HCT116 (cell line): ENCODE data around the gene TIE1. TPM values are rescaled to one million over a fixed set of nuclear protein-coding genes. Genes with fewer than 3 reads are reported as not detected.

ENCODE experiments used
- ATAC-seq: fragments of 200-7000 bp; cut with Tn5 transposase; 2 replicates; pipeline ENCODE4 v1.9.1; 2020; ENCODE audit warnings: mild to moderate bottlenecking, moderate library complexity
- BruUV-seq: library from RNA; stranded (reverse); fragments of 400-500 nt; replicated peaks from 2 replicates; lab custom pipeline; 2021; lab: Mats Ljungman, UMichigan
- CTCF ChIA-PET: fragments of 300-600 bp; sonication (Branson Sonifier 250); formaldehyde crosslinking; loops from one replicate; lab custom pipeline; 2021; ENCODE audit warnings: antibody characterized with exemption; lab: Charles Lee
- POLR2A ChIA-PET: fragments of 300-600, 350-600 bp; sonication (Branson Sonifier 250); formaldehyde crosslinking; loops from one replicate; lab custom pipeline; 2021; ENCODE audit warnings: antibody characterized with exemption; lab: Charles Lee
- RAD21 ChIA-PET, 2 experiments: fragments of 300-600 bp; sonication (Branson Sonifier 250); formaldehyde crosslinking; loops; one replicate each; lab custom pipeline; 2023; ENCODE audit warnings: low total read pairs in 2 of 2; ENCODE audit not compliant: uncharacterized antibody in 2 of 2, unreplicated experiment in 2 of 2, low non-redundant PET in 1 of 2; lab: Charles Lee
- DNase-seq: peaks from one replicate; pipeline ENCODE4 v3.0.0-alpha.2; 2010; ENCODE audit warnings: low read depth, low spot score
- H2AFZ ChIP-seq: fragments of 200-600 bp; shearing (Covaris generic), sonication (generic); 2 replicates; pipeline ENCODE4 v1.6.1; 2017; ENCODE audit warnings: low read depth, mixed run types, mixed read lengths, antibody characterized with exemption, low read length; ENCODE audit not compliant: poor library complexity, severe bottlenecking
- H3K27ac ChIP-seq: 2 replicates; pipeline ENCODE4 v1.5.1; 2012; ENCODE audit warnings: low read depth, low read length
- H3K27me3 ChIP-seq: fragments of 200-600 bp; sonication (generic); 2 replicates; pipeline ENCODE4 v1.6.1; 2016; ENCODE audit warnings: mixed run types, low read length, mixed read lengths; ENCODE audit not compliant: insufficient read depth
- H3K36me3 ChIP-seq, 2 experiments: fragments of 200-500 bp in 1 of 2; fragments of 200-600 bp in 1 of 2; sonication (Bioruptor generic) in 1 of 2; sonication (generic) in 1 of 2; 2 replicates each; pipeline versions ENCODE4 v1.5.1 to v1.6.1; 2014 to 2016; ENCODE audit warnings: low read length in 2 of 2, inconsistent platforms in 1 of 2, mixed read lengths in 1 of 2, mixed run types in 1 of 2; ENCODE audit not compliant: insufficient read depth in 2 of 2, control insufficient read depth in 1 of 2
- H3K4me1 ChIP-seq, 2 experiments: fragments of 200-600 bp in 1 of 2; sonication (generic) in 1 of 2; 2 replicates each; pipeline versions ENCODE4 v1.5.1 to v1.6.1; 2012 to 2017; ENCODE audit warnings: low read length in 2 of 2, inconsistent platforms in 1 of 2, mild to moderate bottlenecking in 1 of 2, mixed read lengths in 1 of 2, mixed run types in 1 of 2, moderate library complexity in 1 of 2; ENCODE audit not compliant: insufficient read depth in 2 of 2, control insufficient read depth in 1 of 2
- H3K4me2 ChIP-seq: fragments of 200-600 bp; sonication (generic); 2 replicates; pipeline ENCODE4 v1.6.1; 2017; ENCODE audit warnings: mixed run types, low read length, mixed read lengths
- H3K4me3 ChIP-seq, 2 experiments: fragments of 200-600 bp in 1 of 2; sonication (generic) in 1 of 2; replicated peaks in 1 of 2; 2 replicates each; pipeline ENCODE4 v1.5.1; 2011 to 2016; ENCODE audit warnings: low read length in 2 of 2, control low read depth in 1 of 2, low read depth in 1 of 2, mild to moderate bottlenecking in 1 of 2, mixed read lengths in 1 of 2, mixed run types in 1 of 2
- H3K79me2 ChIP-seq: fragments of 200-600 bp; sonication (generic); 2 replicates; pipeline ENCODE4 v1.6.1; 2017; ENCODE audit warnings: mild to moderate bottlenecking, mixed run types, low read length, moderate library complexity, mixed read lengths; ENCODE audit not compliant: insufficient read depth
- H3K9ac ChIP-seq: fragments of 200-600 bp; sonication (generic); 2 replicates; pipeline ENCODE4 v1.6.1; 2016; ENCODE audit warnings: low read length, mixed read lengths
- H3K9me2 ChIP-seq: fragments of 200-600 bp; sonication (generic), shearing (Covaris generic); 2 replicates; pipeline ENCODE4 v1.6.1; 2017; ENCODE audit warnings: mixed run types, mild to moderate bottlenecking, moderate library complexity; ENCODE audit not compliant: insufficient read depth
- H3K9me3 ChIP-seq, 2 experiments: fragments of 200-500 bp in 1 of 2; fragments of 200-600 bp in 1 of 2; sonication (Bioruptor generic) in 1 of 2; sonication (generic) in 1 of 2; 2 replicates each; pipeline ENCODE4 v1.6.1; 2014 to 2017; ENCODE audit warnings: low read length in 2 of 2, mixed read lengths in 2 of 2, inconsistent platforms in 1 of 2, low read depth in 1 of 2, mild to moderate bottlenecking in 1 of 2, mixed run types in 1 of 2, moderate library complexity in 1 of 2; ENCODE audit not compliant: control insufficient read depth in 1 of 2, insufficient read depth in 1 of 2
- H4K20me1 ChIP-seq: fragments of 200-600 bp; sonication (generic), shearing (Covaris generic); 2 replicates; pipeline ENCODE4 v1.6.1; 2017; ENCODE audit warnings: mixed run types, mild to moderate bottlenecking, moderate library complexity; ENCODE audit not compliant: insufficient read depth
- EGR1 ChIP-seq: IDR thresholded peaks from 2 replicates; pipeline ENCODE4 v1.6.1; 2012; ENCODE audit warnings: low read depth
- EZH2 ChIP-seq: fragments of 200-600 bp; sonication (generic); IDR thresholded peaks from 2 replicates; pipeline ENCODE4 v1.6.1; 2017; ENCODE audit warnings: antibody characterized with exemption, mixed run types
- JUND ChIP-seq: IDR thresholded peaks from 2 replicates; pipeline ENCODE4 v1.6.1; 2012
- RAD21 ChIP-seq: IDR thresholded peaks from 2 replicates; pipeline ENCODE4 v1.6.1; 2012; ENCODE audit warnings: low read depth, mild to moderate bottlenecking
- SIN3A ChIP-seq: IDR thresholded peaks from 2 replicates; pipeline ENCODE4 v1.6.1; 2012; ENCODE audit warnings: low read depth
- SRF ChIP-seq: IDR thresholded peaks from 2 replicates; pipeline ENCODE4 v1.6.1; 2012; ENCODE audit warnings: low read depth
- YY1 ChIP-seq: IDR thresholded peaks from 2 replicates; pipeline ENCODE4 v1.6.1; 2011; ENCODE audit warnings: low read length, low read depth, moderate library complexity, mild to moderate bottlenecking; ENCODE audit not compliant: insufficient replicate concordance; ENCODE audit errors: extremely low read depth
- intact Hi-C: fragments of 100-400 bp; cut with micrococcal nuclease; formaldehyde crosslinking; loops from 2 replicates; pipeline ENCODE4 v1.10.0; 2022
- total RNA-seq: library from RNA; stranded (reverse); gene quantifications from one replicate; pipeline ENCODE4 v1.2.1, GENCODE V29; 2021; ENCODE audit not compliant: unreplicated experiment
- TF ChIP-seq, protein P1 (sequence below), 3 experiments: fragments of 200-600 bp in 1 of 3; sonication (generic) in 1 of 3; IDR thresholded peaks in 2 of 3; conservative IDR thresholded peaks in 1 of 3; 2 replicates each; pipeline ENCODE4 v1.5.1; 2012 to 2017; ENCODE audit warnings: low read depth in 2 of 3, low read length in 2 of 3, antibody characterized with exemption in 1 of 3, borderline replicate concordance in 1 of 3, control low read depth in 1 of 3, mild to moderate bottlenecking in 1 of 3, mixed read lengths in 1 of 3, mixed run types in 1 of 3, moderate library complexity in 1 of 3; ENCODE audit not compliant: insufficient read depth in 1 of 3

TIE1 gene
- total RNA-seq, 1 experiment from 2014 or later = not detected

DNA sequence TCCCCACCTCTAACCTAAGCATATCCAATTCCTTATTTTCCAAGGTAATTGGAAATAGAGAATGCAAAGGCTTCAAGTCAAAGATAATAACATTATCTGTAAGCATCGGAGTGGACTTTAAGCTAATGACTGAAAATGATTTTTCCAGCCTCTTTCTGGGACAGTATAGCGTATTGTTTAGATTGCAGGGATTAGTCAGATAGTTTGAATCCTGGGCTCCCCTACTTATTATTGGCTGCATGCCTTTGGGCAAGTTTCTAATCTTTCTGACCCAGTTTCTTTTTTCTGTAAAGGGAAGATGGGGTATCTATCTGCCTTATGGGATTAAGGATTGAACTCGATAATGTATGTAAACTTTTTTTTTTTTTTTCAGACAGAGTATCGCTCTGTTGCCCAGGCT, 56.5 kb downstream of the TIE1 start:
- H3K27me3 ChIP-seq = no peaks in the 10 kb centered on the region
- no TSS peak for BruUV-seq
- RAD21 ChIA-PET = no interaction called here
- CTCF ChIA-PET = interaction anchor here (2.6 kb wide), 1 partner anchor 130 kb away, joined by 12 read pairs; no protein-coding TSS in a partner anchor
- H3K27ac ChIP-seq = peak overlapping the region; percentile 80; the same call in 1 of the 2 replicates
- TF ChIP-seq YY1 (no peak), SIN3A (no peak), EGR1 (no peak), RAD21 (no peak), JUND (no peak), SRF (no peak), EZH2 (no peak)
- TF ChIP-seq, protein P1, sequence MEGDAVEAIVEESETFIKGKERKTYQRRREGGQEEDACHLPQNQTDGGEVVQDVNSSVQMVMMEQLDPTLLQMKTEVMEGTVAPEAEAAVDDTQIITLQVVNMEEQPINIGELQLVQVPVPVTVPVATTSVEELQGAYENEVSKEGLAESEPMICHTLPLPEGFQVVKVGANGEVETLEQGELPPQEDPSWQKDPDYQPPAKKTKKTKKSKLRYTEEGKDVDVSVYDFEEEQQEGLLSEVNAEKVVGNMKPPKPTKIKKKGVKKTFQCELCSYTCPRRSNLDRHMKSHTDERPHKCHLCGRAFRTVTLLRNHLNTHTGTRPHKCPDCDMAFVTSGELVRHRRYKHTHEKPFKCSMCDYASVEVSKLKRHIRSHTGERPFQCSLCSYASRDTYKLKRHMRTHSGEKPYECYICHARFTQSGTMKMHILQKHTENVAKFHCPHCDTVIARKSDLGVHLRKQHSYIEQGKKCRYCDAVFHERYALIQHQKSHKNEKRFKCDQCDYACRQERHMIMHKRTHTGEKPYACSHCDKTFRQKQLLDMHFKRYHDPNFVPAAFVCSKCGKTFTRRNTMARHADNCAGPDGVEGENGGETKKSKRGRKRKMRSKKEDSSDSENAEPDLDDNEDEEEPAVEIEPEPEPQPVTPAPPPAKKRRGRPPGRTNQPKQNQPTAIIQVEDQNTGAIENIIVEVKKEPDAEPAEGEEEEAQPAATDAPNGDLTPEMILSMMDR (IDR thresholded peaks at IDR 0.05 in 2 of 3, conservative IDR thresholded peaks at IDR 0.05 in 1 of 3; ENCODE audit: borderline replicate concordance in 1 of 3, insufficient read depth in 1 of 3, low read depth in 2 of 3, low read length in 2 of 3) = no peak
- ATAC-seq (no peak), DNase-seq (no peak)
- peaks cover 3% of the 10 kb centered on the region; the same call in 1 of the 2 replicates for H4K20me1 ChIP-seq
- POLR2A ChIA-PET = interaction anchor here (1.7 to 2.1 kb wide), 2 partner anchors 10 to 130 kb away, joined by 4 to 26 read pairs; partner anchors contain the start of gene ELOVL1
- H2AFZ ChIP-seq = no peak overlapping the region
- peaks cover 13 to 29% of the 10 kb centered on the region in 2 experiments for H3K36me3 ChIP-seq
- H3K4me2 ChIP-seq = peak overlapping the region; percentile 78
- H3K79me2 ChIP-seq = peaks cover 35% of the 10 kb centered on the region
- H3K4me1 ChIP-seq = peaks cover 13 to 37% of the 10 kb centered on the region in 2 experiments
- H3K9me3 ChIP-seq = no peaks in the 10 kb centered on the region
- intact Hi-C loops = no loop called here
- 0 out of 4 replicates have a peak overlapping the region, but pooled peaks of 1 of the 2 experiments have one; percentile 76 for H3K4me3 ChIP-seq
- no peak overlapping the region for H3K9ac ChIP-seq
- H3K9me2 ChIP-seq = no peaks in the 10 kb centered on the region
